HG03558 (cell line): ENCODE data around the gene TAF10.

Source experiments
- ATAC-seq: cut with Tn5 transposase; IDR thresholded peaks from one replicate; pipeline ENCODE4 v1.9.1; 2021; ENCODE audit warnings: moderate number of reproducible peaks; ENCODE audit not compliant: unreplicated experiment; ENCODE audit errors: extremely low read depth

Gene TAF10

DNA sequence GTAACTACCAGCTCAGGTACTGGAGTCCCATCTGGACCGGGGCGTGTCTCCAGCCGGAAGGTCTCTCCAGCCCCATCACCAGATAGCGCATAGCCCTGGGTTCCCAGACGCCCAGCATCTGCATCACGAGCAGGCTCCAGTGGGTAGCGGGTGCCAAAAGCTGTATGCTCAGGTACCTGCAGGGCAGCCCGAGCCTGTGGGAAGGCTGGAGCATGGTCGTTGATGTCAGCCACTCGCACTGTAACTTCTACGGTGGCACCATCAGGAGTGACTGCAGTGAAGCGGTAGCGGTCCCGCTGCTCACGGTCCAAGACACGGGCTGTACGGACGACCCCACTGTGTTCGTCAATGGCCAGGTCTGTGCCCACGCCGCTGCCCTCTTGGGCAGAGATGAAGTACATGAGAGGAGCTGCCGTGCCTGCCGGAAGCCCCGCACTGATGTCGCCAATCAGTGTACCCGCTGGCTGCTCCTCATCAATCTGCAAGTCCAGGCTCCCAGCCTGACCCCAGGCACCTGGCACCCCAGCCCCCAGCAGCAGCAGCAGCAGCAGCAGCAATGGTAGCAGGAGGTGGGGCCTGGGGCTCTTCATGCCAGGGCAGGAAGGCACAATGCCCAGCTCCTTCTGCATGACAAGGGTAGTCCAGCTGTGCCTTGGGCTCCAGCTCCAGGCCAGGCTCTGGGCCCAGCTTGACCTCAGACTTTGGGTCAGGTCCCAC is 29.1 kb upstream of the TAF10 start:
- no peak for ATAC-seq

DNA sequence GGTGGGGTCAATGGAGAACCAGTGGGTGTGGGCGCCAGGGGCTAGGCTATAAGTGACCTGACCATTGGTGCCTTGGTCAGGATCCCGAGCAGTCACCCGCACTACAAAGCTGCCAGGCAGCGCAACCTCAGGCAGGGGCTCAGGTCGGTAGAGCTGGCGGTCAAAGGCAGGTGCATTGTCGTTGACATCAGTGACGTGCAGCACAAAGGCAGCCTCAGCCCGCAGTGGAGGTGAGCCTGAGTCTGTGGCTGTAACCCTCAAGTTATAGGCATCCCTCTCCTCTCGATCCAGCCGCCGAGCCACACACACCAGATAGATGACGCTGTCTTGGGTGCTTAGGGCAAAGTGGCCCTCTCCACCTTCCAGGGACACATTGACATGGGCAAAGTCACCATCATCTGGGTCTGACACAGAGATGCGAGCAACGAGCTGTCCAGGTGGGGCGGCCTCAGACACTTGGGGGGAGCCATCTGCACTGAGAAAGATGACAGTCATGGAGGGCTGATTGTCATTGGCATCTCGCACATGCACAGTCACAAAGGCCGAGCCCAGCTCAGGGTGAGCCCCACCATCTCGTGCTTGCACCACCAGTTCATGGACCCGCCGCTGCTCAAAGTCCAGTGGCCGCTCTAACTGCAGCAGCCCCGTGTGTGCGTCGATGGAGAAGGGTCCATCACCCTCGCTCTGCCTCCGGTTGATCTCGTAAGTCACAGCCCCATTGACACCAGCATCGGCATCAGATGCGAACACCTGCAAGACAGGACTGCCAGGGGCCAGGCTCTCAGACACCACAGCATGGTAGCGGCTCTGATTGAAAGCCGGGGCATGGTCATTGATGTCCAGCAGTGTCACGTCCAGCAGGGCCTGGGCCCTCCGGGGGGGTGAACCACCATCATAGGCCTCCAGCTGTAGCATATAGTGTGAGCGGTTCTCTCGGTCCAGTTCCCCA is 28.3 kb upstream of the TAF10 start:
- no peak for ATAC-seq

- ATAC-seq: no peak
Observed at GRCh38 chr11:6638429-6638828, 26.4 kb upstream of the TAF10 start.

DNA sequence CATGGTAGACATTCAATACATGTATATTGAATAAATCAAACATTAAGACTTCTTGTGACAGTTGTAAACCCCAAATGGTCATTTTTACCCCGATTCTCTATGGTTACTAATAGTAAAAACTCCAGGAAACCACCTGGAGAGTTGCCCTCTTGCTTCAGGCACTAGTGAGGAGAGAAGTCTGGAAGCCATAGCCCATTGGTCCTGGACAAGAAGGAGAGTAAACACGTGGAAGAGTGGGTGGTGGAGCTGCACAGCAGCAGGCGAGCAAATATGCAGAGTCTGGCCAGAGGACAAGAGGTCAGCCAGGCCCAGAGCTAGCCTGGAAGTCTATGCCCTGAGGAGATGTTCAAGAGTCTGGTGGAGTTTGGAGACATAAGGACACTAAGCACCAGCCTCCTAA is 25.9 kb upstream of the TAF10 start:
- no peak for ATAC-seq

GRCh38 chr11:6636480-6636879 is 24.5 kb upstream of the TAF10 start:
- ATAC-seq: no peak

DNA sequence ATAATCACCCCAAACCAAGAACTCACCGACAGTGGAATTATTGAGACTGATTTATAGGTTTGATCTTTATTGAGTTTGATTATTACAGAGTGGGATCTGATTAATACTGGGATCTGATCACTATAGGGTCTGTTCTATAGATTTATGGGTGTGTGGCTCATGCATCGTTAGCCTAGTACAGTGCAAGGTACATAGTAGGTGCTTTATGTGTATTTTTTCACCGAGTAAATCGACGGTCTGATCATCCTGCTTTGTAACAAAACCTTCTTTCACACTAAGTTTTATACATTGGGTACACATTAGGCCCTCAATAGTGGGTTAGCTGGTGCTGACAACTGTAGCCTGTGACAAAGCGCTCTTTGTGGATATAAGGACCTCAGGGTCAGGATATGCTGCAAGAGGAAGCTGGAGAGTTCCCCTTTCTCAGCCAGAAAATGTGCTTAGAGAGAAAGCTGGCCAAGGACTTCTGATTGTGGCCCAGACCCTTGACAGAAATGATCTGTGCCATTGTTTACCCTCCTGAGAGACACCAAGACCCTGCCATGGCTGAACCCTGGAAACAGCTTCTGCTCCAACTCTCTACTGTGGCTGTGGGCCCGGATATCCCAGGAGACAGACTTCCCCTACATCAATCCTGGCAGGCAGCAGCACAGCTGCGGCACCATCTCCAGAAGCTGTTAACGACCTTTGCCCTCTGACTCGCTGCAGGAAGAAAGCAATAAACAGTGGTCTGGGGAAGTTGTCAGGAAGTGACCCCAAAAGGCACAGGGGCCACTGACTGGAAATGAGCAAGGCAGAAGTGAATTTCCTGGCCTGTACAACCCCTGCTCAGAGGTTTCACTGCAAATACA is 23.3 kb upstream of the TAF10 start:
- no peak for ATAC-seq

DNA sequence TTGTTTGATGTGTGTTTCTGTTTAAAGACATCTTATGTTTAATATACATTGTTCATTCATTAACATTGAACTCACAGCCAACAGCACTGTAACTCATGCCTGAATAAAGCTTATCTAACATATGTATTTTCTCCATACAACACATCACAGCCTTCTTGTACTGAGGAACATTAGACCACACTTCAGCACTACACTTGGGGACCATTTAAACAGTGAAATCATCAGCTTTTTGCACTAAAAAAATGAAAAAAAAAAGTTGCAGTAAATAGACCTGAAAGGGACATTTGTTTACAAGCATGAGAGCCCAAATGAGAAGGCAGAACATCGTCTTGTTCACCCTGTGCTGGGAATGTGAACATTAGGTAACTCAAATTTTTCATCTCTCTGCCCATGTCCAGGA is 22.5 kb upstream of the TAF10 start:
- no peak for ATAC-seq

- no peak for ATAC-seq
Observed at GRCh38 chr11:6633422-6634408, 21.7 kb upstream of the TAF10 start.

- no peak for ATAC-seq
Observed at GRCh38 chr11:6632116-6633073, 20.4 kb upstream of the TAF10 start.

GRCh38 chr11:6631361-6631890 is 19.4 kb upstream of the TAF10 start:
- no peak for ATAC-seq

- ATAC-seq: no peak
Observed at GRCh38 chr11:6630632-6631291, 18.7 kb upstream of the TAF10 start.

DNA sequence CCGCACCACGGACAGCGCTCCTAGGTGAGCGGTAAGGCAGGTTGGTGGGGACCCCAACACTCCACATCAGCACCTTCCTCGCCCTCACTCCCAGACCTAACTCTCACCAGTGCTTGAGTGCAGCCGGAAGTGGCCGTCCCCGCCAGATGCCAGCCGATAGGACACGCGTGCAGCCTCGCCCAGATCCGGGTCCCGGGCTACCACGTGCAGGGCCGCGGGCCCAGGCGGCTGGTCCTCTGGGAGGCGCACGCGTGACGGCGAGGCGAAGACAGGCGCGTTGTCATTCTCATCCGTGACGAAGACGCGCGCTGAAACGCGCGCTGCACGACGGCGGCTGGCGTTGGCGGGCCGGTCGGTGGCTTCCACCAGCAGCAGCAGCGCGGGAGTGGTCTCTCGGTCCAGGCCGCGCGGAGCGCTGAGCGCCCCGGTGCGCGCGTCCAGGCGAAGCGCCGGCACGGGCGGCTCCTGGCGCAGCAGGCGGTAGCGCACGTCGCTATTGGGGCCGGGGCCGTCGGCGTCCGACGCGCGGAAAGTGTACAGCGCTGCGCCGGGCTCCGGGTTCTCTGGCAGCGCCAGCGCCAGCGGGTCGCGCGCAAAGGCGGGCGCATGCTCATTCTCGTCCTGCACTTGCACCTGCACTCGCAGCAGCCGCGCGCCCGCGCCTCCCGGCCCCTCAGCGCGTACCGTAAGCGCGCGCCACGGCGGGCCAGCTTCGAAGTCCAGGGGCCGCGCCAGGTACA is 18.0 kb upstream of the TAF10 start:
- no peak for ATAC-seq

DNA sequence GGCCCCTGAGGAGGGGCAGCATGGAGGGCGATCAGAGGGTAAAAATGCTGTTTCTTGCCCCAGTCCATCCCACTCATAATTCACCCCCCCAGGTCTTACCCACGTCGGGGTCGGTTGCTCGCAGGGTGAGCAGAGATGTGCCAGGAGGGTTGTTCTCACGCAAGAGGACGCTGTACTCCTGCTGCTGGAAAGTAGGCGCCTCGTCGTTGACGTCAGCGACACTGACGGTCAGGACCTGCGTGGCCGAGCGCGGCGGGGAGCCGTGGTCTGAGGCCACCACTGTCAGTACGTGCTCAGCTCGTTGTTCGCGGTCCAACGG is 17.5 kb upstream of the TAF10 start:
- ATAC-seq: no peak

GRCh38 chr11:6628526-6628925 is 16.5 kb upstream of the TAF10 start:
- no peak for ATAC-seq

- peak; percentile 78 for ATAC-seq
Observed at GRCh38 chr11:6627762-6628241, 15.8 kb upstream of the TAF10 start.

- ATAC-seq: no peak
Observed at GRCh38 chr11:6626971-6627761, 15.2 kb upstream of the TAF10 start.
